Nephron (organoid): ENCODE measurements around the gene MESP1.

Experiments used
- H3K27ac Mint-ChIP-seq, 3 experiments: 2 replicates each; pipeline ENCODE4 v1.8.0; 2020; ENCODE audit warnings: mixed read lengths in 3 of 3, mild to moderate bottlenecking in 2 of 3, moderate library complexity in 1 of 3
- H3K27me3 Mint-ChIP-seq: 2 replicates; pipeline ENCODE4 v1.8.0; 2021; ENCODE audit warnings: low read depth, mild to moderate bottlenecking, moderate library complexity, mixed read lengths
- H3K36me3 Mint-ChIP-seq: 2 replicates; pipeline ENCODE4 v1.8.0; 2020; ENCODE audit warnings: low read depth, mixed read lengths
- H3K4me1 Mint-ChIP-seq: 2 replicates; pipeline ENCODE4 v1.8.0; 2020; ENCODE audit warnings: mixed read lengths
- H3K4me3 Mint-ChIP-seq, 3 experiments: 2 replicates each; pipeline ENCODE4 v1.8.0; 2020; ENCODE audit warnings: mild to moderate bottlenecking in 3 of 3, mixed read lengths in 3 of 3, moderate library complexity in 2 of 3
- H3K9me3 Mint-ChIP-seq: 2 replicates; pipeline ENCODE4 v1.8.0; 2020; ENCODE audit warnings: mixed read lengths
- CTCF ChIP-seq, 3 experiments: fragments of 200-600 bp; sonication (generic); IDR thresholded peaks; one replicate each; pipeline ENCODE4 v1.5.0; 2021; ENCODE audit warnings: antibody characterized with exemption in 3 of 3; ENCODE audit not compliant: unreplicated experiment in 3 of 3

Gene MESP1

DNA sequence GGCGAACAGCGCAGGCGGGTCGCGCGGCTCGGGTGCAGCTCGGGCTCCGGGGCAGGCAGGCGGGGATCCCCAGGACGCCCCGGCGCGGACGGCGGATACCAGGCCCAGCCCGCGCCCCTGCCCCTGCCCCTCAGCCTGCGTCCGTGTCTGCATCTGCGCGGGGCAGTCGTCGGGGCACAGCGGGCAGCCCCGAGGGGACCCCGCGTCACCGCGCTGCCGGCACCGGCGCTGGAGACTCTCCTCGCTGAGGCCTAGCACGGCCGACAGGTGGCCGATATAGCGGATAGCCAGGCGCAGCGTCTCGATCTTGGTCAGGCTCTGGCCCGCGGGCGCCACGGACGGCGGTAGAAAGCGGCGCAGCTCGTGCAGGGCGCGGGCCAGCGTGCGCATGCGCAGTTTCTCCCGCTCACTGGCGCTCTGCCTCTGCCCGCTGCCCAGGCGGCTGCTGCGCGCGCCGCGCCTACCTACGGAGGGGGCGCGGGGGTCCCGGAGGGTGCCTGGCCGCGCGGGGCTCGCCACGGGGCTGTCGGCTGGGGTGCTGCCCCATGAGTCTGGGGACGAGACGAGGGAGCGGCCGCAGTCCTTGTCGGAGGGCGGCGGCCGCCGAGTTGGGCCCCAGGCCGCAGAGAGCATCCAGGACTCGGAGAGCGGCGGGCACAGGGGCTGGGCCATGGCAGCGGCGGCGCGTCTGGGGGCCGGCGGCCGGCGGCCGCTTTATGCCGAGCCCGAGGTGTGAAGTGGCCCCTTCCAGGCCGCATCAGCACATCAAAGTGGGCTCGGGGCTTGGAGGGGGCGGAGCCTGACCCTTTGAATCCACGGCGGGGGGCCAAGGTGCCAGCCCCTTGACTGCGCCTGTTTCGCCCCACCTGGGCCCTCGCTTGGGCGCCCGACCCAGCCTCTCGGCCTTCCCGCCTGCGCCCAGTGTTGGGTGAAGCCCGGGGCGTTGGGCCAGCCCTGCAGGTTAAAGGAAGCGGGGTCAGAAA lies at the start of gene MESP1:
TSS of gene MESP1 (minus strand) at position 690 of the 983 bp plus-strand sequence. CDS start at position 672, 18 bp downstream.
- H3K4me3 Mint-ChIP-seq: peak within 1 kb of the TSS; percentile 73 to 82 (median 78)
- no peaks in the 10 kb centered on the region for H3K9me3 Mint-ChIP-seq
- no peak within 1 kb of the TSS for H3K27ac Mint-ChIP-seq
- H3K27me3 Mint-ChIP-seq: peaks cover 19% of the 10 kb centered on the region
- TF ChIP-seq CTCF (IDR thresholded peaks at IDR 0.05; ENCODE audit: unreplicated experiment in 3 of 3): peak; percentile 89 to 90 (median 89)
- peaks cover 6% of the 10 kb centered on the region for H3K4me1 Mint-ChIP-seq
- H3K36me3 Mint-ChIP-seq: no peaks in the 10 kb centered on the region

GRCh38 chr15:89799918-89800498 lies 49.0 kb upstream of the MESP1 start:
- no peaks in the 10 kb centered on the region for H3K27me3 Mint-ChIP-seq
- no peak for TF ChIP-seq CTCF (IDR thresholded peaks at IDR 0.05; ENCODE audit: unreplicated experiment in 3 of 3)
- peak overlapping the region in 1 of 3 experiments; percentile 15 for H3K27ac Mint-ChIP-seq
- peaks cover 8% of the 10 kb centered on the region for H3K4me1 Mint-ChIP-seq
- peaks cover 10% of the 10 kb centered on the region for H3K36me3 Mint-ChIP-seq
- H3K9me3 Mint-ChIP-seq: peaks cover 8% of the 10 kb centered on the region
- no peak overlapping the region for H3K4me3 Mint-ChIP-seq

DNA sequence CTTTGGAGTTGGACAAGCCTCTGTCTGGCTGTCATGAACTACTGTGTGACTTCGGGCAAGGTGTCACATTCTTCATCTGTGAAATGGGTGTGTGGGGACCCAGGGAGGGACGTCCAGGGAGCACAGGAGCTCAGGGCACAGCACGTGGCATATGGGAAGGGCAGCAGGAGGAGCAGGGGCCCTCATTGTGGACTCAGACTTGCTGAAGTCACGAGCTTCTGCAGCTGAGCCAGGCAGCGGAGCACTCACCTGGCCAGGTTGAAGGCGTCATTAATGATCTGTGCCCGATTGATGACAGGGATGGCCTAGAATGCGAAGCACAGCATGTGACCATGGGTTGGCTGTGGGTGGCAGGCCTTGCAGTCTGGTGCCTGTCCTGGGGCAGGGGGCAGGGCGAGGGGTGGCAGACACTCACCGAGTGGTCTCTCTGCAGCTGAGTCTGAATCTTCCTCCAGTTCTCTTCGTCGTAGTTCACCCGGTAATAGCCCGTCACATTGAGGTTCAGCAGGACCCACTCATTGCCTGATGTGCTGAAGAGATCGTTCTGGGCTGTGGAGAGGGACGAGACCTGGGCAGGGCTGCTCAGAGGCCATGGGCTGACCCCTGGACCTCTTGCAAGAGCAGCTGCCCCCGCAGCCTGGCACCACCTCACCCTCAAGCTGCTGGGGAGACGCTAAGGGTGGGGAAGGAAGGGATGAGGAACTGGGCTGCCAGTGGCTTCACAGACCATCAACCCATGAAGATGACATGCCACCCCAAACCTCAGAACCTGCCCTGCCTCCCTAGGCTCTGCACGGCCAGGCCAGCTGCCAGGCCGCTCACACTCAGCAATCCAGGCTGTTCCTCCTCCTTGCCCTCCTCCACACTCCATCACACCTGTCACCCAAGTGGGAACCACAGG lies 48.2 kb upstream of the MESP1 start:
- Mint-ChIP-seq H3K27ac (no peak overlapping the region), H3K9me3 (peaks cover 10% of the 10 kb centered on the region), H3K4me1 (peaks cover 12% of the 10 kb centered on the region), H3K4me3 (no peak overlapping the region), H3K27me3 (no peaks in the 10 kb centered on the region), H3K36me3 (peaks cover 11% of the 10 kb centered on the region)
- no peak for TF ChIP-seq CTCF (IDR thresholded peaks at IDR 0.05; ENCODE audit: unreplicated experiment in 3 of 3)

DNA sequence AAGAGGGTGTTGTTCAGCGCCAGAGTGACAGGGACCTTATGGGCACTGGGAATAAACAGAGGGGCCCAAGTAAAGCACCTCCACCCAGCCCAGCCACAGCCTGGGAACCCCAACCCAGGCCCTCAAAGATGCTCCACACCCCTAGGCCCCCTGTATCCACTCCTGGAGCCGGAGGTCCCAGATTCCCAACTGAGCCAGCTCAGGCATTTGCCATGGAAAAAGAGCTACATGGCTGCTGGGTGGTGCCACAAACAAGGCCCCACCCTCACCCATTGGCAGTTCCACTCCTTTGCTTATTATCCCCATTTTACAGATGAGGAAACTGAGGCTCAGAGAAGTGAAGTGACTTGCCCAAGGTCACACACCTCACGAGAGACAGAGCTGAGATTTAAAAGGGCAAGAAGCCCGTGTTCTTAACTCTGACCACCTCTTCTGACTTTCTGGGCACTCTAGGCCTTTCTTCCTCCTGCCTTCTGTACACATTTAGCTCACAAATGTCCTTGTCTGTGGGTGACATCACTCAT lies 46.7 kb upstream of the MESP1 start:
- H3K27ac Mint-ChIP-seq: no peak overlapping the region
- no peak overlapping the region for H3K4me3 Mint-ChIP-seq
- no peaks in the 10 kb centered on the region for H3K27me3 Mint-ChIP-seq
- peaks cover 12% of the 10 kb centered on the region for H3K4me1 Mint-ChIP-seq
- TF ChIP-seq CTCF (IDR thresholded peaks at IDR 0.05; ENCODE audit: unreplicated experiment in 3 of 3): no peak
- peaks cover 10% of the 10 kb centered on the region for H3K9me3 Mint-ChIP-seq
- H3K36me3 Mint-ChIP-seq: peaks cover 11% of the 10 kb centered on the region

DNA sequence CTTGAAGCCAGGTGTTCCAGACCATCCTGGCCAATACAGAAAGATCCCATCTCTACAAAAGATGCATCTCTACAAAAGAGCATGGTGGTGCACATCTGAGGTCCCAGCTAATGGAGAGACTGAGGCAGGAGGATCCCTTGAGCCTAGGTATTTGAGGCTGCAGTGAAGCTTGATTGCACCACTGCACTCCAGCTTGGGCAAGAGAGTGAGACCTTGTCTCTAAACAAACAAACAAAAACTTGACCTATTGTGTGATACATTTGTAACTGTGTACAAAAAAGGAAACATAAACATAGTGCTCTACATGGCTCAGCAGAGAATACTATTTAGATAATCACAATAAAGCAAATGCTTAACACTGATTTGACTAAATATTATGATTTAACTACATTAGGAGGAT lies 44.9 kb upstream of the MESP1 start:
- peaks cover 11% of the 10 kb centered on the region for H3K36me3 Mint-ChIP-seq
- H3K4me1 Mint-ChIP-seq: peaks cover 12% of the 10 kb centered on the region
- peaks cover 10% of the 10 kb centered on the region for H3K9me3 Mint-ChIP-seq
- no peak overlapping the region for H3K4me3 Mint-ChIP-seq
- no peak for TF ChIP-seq CTCF (IDR thresholded peaks at IDR 0.05; ENCODE audit: unreplicated experiment in 3 of 3)
- H3K27ac Mint-ChIP-seq: peak overlapping the region in 1 of 3 experiments; percentile 84
- no peaks in the 10 kb centered on the region for H3K27me3 Mint-ChIP-seq
